OCI-LY1 (cell line): ENCODE data around the gene NEURL3.

Source experiments
- H2AFZ ChIP-seq: fragments of 200-600 bp; sonication (generic), shearing (Covaris generic); 2 replicates; pipeline ENCODE4 v1.6.0; 2014; ENCODE audit warnings: antibody characterized with exemption, mild to moderate bottlenecking, low read length
- H3F3A ChIP-seq: fragments of 200-600 bp; sonication (generic), shearing (Covaris generic); 2 replicates; pipeline ENCODE4 v1.6.0; 2014; ENCODE audit warnings: mild to moderate bottlenecking, antibody characterized with exemption, low read length, moderate library complexity; ENCODE audit not compliant: insufficient read depth
- H3K27ac ChIP-seq: fragments of 200-600 bp; sonication (generic); 2 replicates; pipeline ENCODE4 v1.5.1; 2014; ENCODE audit warnings: low read length, mixed run types, mild to moderate bottlenecking, low read depth; ENCODE audit not compliant: poor library complexity, severe bottlenecking
- H3K27me3 ChIP-seq: fragments of 200-600 bp; sonication (generic); 2 replicates; pipeline ENCODE4 v1.6.0; 2014; ENCODE audit warnings: antibody characterized with exemption, mild to moderate bottlenecking, low read length, moderate library complexity; ENCODE audit not compliant: insufficient read depth
- H3K36me3 ChIP-seq: fragments of 200-600 bp; sonication (generic); 2 replicates; pipeline ENCODE4 v1.6.1; 2014; ENCODE audit warnings: mild to moderate bottlenecking, antibody characterized with exemption, low read length, moderate library complexity, mixed read lengths; ENCODE audit not compliant: insufficient read depth
- H3K4me1 ChIP-seq: fragments of 200-600 bp; sonication (generic); 2 replicates; pipeline ENCODE4 v1.5.1; 2014; ENCODE audit warnings: mild to moderate bottlenecking, low read length, moderate library complexity; ENCODE audit not compliant: insufficient read depth, severe bottlenecking
- H3K4me2 ChIP-seq: fragments of 200-600 bp; sonication (generic), shearing (Covaris generic); 2 replicates; pipeline ENCODE4 v1.6.1; 2014; ENCODE audit warnings: low read length
- H3K4me3 ChIP-seq: fragments of 200-600 bp; sonication (generic); 2 replicates; pipeline ENCODE4 v1.5.1; 2014; ENCODE audit warnings: low read length, low read depth, mild to moderate bottlenecking, mixed read lengths; ENCODE audit not compliant: poor library complexity, severe bottlenecking
- H3K79me2 ChIP-seq: fragments of 200-600 bp; shearing (Covaris generic); 2 replicates; pipeline ENCODE4 v1.6.1; 2016; ENCODE audit warnings: mixed run types, low read length, mixed read lengths; ENCODE audit not compliant: insufficient read depth
- H3K9ac ChIP-seq: fragments of 200-600 bp; sonication (generic), shearing (Covaris generic); 2 replicates; pipeline ENCODE4 v1.6.1; 2014; ENCODE audit warnings: mild to moderate bottlenecking, low read length, mixed read lengths
- H3K9me2 ChIP-seq: fragments of 200-600 bp; sonication (generic), shearing (Covaris generic); 2 replicates; pipeline ENCODE4 v1.6.1; 2014; ENCODE audit warnings: low read depth, mild to moderate bottlenecking, low read length, mixed read lengths
- H3K9me3 ChIP-seq: fragments of 200-600 bp; shearing (Covaris generic); 2 replicates; pipeline ENCODE4 v1.6.1; 2014; ENCODE audit warnings: low read length, mixed read lengths
- H4K20me1 ChIP-seq: fragments of 200-600 bp; sonication (generic), shearing (Covaris generic); 2 replicates; pipeline ENCODE4 v1.6.0; 2016; ENCODE audit warnings: mild to moderate bottlenecking, low read length; ENCODE audit not compliant: insufficient read depth
- CTCF ChIP-seq: fragments of 200-600 bp; sonication (generic), shearing (Covaris generic); IDR thresholded peaks from 2 replicates; pipeline ENCODE4 v1.5.1; 2017; ENCODE audit warnings: mild to moderate bottlenecking, antibody characterized with exemption, low read length, moderate library complexity, mixed read lengths
- EZH2 ChIP-seq: fragments of 200-600 bp; sonication (generic), shearing (Covaris generic); IDR thresholded peaks from 2 replicates; pipeline ENCODE4 v1.8.0; 2017; ENCODE audit warnings: borderline replicate concordance, mixed run types, mild to moderate bottlenecking, antibody characterized with exemption, low read length, moderate library complexity, mixed read lengths

Gene NEURL3

DNA sequence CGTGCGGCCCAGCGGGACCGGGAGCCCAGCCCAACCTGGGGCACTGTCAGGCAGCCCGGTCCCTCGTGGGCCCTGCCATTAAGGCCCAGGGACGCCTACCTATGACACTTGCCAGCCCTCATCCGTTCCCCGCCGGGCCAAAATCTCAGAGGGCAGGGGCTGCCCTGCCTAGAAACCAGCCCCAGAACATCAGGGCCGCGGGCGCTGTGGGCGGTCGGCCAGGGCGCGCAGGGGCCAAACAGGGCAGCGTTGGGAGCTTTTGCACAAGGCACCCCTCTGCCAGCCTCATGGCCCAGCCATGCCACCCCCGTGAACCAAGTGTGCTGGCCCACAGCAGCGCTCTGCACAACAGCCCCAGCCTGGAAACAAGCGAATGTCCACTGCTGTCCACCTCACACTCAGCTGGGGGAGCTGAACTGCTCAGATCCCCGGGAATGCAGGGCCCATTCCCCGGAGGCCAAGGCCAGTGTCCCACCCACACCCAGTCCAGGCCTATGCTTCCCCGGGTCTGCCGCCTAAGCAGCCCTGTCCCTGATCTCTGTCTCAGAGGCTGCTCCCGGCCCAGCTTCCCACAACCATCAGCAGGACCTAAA lies 3.5 kb upstream of the NEURL3 start:
- H3K36me3 ChIP-seq, result no peaks in the 10 kb centered on the region
- H3K4me1 ChIP-seq, result peaks cover 16% of the 10 kb centered on the region
- H3K4me2 ChIP-seq, result peak overlapping the region; percentile 65; the same call in 1 of the 2 replicates
- H3K27ac ChIP-seq, result no peak overlapping the region
- H3K9me2 ChIP-seq, result no peaks in the 10 kb centered on the region
- no peaks in the 10 kb centered on the region for H4K20me1 ChIP-seq
- H3K9ac ChIP-seq, result no peak overlapping the region
- H3K27me3 ChIP-seq, result no peaks in the 10 kb centered on the region
- no peaks in the 10 kb centered on the region for H3F3A ChIP-seq
- H3K79me2 ChIP-seq, result no peaks in the 10 kb centered on the region
- H2AFZ ChIP-seq, result no peak overlapping the region
- no peak overlapping the region for H3K4me3 ChIP-seq
- no peak for TF ChIP-seq EZH2
- no peak for TF ChIP-seq CTCF
- H3K9me3 ChIP-seq, result no peaks in the 10 kb centered on the region

GRCh38 chr2:96507957-96508520 lies 2.9 kb upstream of the NEURL3 start:
- H3K4me1 ChIP-seq, result peaks cover 16% of the 10 kb centered on the region
- H4K20me1 ChIP-seq, result no peaks in the 10 kb centered on the region
- peak overlapping the region; percentile 65 for H3K4me2 ChIP-seq
- H3K4me3 ChIP-seq, result peak overlapping the region; percentile 44
- H3F3A ChIP-seq, result no peaks in the 10 kb centered on the region
- no peaks in the 10 kb centered on the region for H3K36me3 ChIP-seq
- no peaks in the 10 kb centered on the region for H3K27me3 ChIP-seq
- H3K9me3 ChIP-seq, result no peaks in the 10 kb centered on the region
- no peak overlapping the region for H3K27ac ChIP-seq
- no peak overlapping the region; the same call in 1 of the 2 replicates for H3K9ac ChIP-seq
- no peaks in the 10 kb centered on the region for H3K9me2 ChIP-seq
- no peak overlapping the region for H2AFZ ChIP-seq
- no peaks in the 10 kb centered on the region for H3K79me2 ChIP-seq
- TF ChIP-seq CTCF (peak; percentile 95), EZH2 (no peak)

GRCh38 chr2:96506907-96507240 lies 1.7 kb upstream of the NEURL3 start:
- Histone ChIP-seq H2AFZ (no peak overlapping the region), H4K20me1 (no peaks in the 10 kb centered on the region), H3K27ac (no peak overlapping the region), H3K9ac (no peak overlapping the region), H3K27me3 (no peaks in the 10 kb centered on the region), H3K4me1 (peaks cover 16% of the 10 kb centered on the region), H3K9me2 (no peaks in the 10 kb centered on the region), H3F3A (no peaks in the 10 kb centered on the region), H3K79me2 (no peaks in the 10 kb centered on the region), H3K4me2 (no peak overlapping the region), H3K36me3 (no peaks in the 10 kb centered on the region), H3K9me3 (no peaks in the 10 kb centered on the region), H3K4me3 (no peak overlapping the region)
- TF ChIP-seq CTCF (no peak), EZH2 (no peak)
